ENCODE results near the gene FGF1.

The FGF1 gene

GRCh38 chr5:142685418-142686209 lies at the start of gene FGF1:
Gene FGF1, minus strand, starts transcription at chr5:142686090. Its CDS starts 71,963 bp downstream, at chr5:142614127.
- no peak for DNase-seq

GRCh38 chr5:142727735-142728047 lies 41.8 kb upstream of the FGF1 start:
- DNase-seq = no peak

- no peak for DNase-seq
Observed at GRCh38 chr5:142726188-142726731, 40.4 kb upstream of the FGF1 start.

- no peak for DNase-seq
Observed at GRCh38 chr5:142725231-142726187, 39.6 kb upstream of the FGF1 start.

GRCh38 chr5:142724821-142725220 lies 38.9 kb upstream of the FGF1 start:
- no peak for DNase-seq

GRCh38 chr5:142722896-142723295 lies 37.0 kb upstream of the FGF1 start:
- DNase-seq = no peak

GRCh38 chr5:142722146-142722545 lies 36.3 kb upstream of the FGF1 start:
- DNase-seq = no peak

GRCh38 chr5:142720641-142721271 lies 34.9 kb upstream of the FGF1 start:
- no peak for DNase-seq

GRCh38 chr5:142719836-142720370 lies 34.0 kb upstream of the FGF1 start:
- no peak for DNase-seq

GRCh38 chr5:142717582-142718215 lies 31.8 kb upstream of the FGF1 start:
- no peak for DNase-seq

- peak; percentile 29 for DNase-seq
Observed at GRCh38 chr5:142716963-142717362, 31.1 kb upstream of the FGF1 start.

GRCh38 chr5:142715291-142715690 lies 29.4 kb upstream of the FGF1 start:
- DNase-seq = no peak

GRCh38 chr5:142713121-142713706 lies 27.3 kb upstream of the FGF1 start:
- peak; percentile 87 for DNase-seq

GRCh38 chr5:142703153-142703552 lies 17.3 kb upstream of the FGF1 start:
- no peak for DNase-seq

GRCh38 chr5:142701673-142702311 lies 15.9 kb upstream of the FGF1 start:
- DNase-seq = no peak

GRCh38 chr5:142700566-142700965 lies 14.7 kb upstream of the FGF1 start:
- DNase-seq = no peak

- peak; percentile 79 for DNase-seq
Observed at GRCh38 chr5:142699184-142699720, 13.4 kb upstream of the FGF1 start.

- no peak for DNase-seq
Observed at GRCh38 chr5:142698447-142699183, 12.7 kb upstream of the FGF1 start.

- no peak for DNase-seq
Observed at GRCh38 chr5:142697356-142698255, 11.7 kb upstream of the FGF1 start.
